GM10248 (cell line): ENCODE results near the gene GPR45.

ENCODE experiments used
- CTCF ChIA-PET: fragments of 300-600 bp; sonication (Branson Sonifier 250); formaldehyde crosslinking; extraction: SDS; loops from one replicate; lab custom pipeline; 2021; ENCODE audit warnings: antibody characterized with exemption; lab: Yijun Ruan, JAX
- POLR2A ChIA-PET: fragments of 350-650 bp; sonication (Branson Sonifier 250); formaldehyde crosslinking; extraction: SDS; loops from one replicate; lab custom pipeline; 2020; ENCODE audit warnings: antibody characterized with exemption; lab: Yijun Ruan, JAX
- DNase-seq: peaks from one replicate; pipeline ENCODE4 v3.0.0; 2012; ENCODE audit errors: extremely low spot score
- TF ChIP-seq, protein P1 (sequence below): IDR thresholded peaks from 2 replicates; pipeline ENCODE4 v1.5.1; 2012; ENCODE audit warnings: mild to moderate bottlenecking, low read depth; ENCODE audit errors: extremely low read depth, missing control alignments, control extremely low read depth

GPR45 gene

DNA sequence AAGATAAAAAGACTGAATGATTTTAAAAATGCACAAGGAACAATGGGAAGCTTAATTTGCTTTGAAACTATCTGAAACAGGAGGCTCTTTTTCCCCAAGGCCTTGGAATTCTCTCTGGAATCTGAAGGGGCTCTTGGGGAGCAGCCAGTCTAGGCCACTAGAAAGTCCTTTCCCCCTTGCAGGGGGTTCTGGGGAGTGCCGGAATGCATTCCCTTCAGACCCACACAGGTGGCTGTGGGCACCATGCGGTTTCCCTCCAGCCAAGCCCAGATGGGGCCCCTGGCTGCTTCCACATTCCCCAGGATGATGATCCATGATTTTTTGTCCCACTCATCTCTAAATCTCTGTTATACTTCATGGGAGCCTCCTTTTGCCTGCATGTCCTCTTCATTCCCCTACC lies 10.7 kb downstream of the GPR45 start:
- POLR2A ChIA-PET, result no interaction called here
- CTCF ChIA-PET, result interaction anchor here (1.2 to 1.5 kb wide), 2 partner anchors 14 to 15 kb away, joined by 3 read pairs; no protein-coding TSS in a partner anchor
- TF ChIP-seq, protein P1, sequence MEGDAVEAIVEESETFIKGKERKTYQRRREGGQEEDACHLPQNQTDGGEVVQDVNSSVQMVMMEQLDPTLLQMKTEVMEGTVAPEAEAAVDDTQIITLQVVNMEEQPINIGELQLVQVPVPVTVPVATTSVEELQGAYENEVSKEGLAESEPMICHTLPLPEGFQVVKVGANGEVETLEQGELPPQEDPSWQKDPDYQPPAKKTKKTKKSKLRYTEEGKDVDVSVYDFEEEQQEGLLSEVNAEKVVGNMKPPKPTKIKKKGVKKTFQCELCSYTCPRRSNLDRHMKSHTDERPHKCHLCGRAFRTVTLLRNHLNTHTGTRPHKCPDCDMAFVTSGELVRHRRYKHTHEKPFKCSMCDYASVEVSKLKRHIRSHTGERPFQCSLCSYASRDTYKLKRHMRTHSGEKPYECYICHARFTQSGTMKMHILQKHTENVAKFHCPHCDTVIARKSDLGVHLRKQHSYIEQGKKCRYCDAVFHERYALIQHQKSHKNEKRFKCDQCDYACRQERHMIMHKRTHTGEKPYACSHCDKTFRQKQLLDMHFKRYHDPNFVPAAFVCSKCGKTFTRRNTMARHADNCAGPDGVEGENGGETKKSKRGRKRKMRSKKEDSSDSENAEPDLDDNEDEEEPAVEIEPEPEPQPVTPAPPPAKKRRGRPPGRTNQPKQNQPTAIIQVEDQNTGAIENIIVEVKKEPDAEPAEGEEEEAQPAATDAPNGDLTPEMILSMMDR, result no peak
- DNase-seq, result no peak

DNA sequence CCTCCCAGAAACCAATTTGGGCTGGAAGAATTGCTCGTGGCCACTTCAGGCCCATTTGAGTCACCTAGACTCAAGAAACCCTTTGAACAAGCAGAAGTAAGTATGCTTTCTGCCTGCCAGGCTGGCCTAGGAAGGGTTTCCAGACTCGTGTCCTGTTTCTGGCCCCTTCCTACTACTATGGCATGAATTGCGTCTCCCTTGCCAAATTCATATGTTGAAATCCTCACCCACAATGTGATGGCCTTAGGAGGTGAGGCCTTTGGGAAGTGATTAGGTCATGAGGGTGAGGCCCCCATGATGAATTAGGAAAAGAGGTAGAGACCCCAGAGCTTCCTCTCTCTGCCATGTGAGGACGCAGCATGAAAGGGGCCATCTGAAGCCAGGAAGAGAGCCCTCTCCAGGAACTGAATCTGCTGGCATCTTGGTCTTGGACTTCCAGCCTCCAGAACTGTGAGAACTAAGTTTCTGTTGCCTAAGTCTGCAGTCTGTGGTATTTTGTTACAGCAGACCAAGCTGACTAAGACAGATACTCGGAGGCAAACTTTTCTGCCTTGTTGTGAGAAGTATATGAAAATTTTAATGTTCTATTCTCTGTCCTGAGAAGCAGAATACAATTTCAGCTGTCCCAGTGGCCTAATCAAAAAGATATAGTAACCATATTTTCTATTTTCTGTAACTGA lies 13.1 kb downstream of the GPR45 start:
- POLR2A ChIA-PET, result no interaction called here
- CTCF ChIA-PET, result interaction anchor here (1.4 to 2.0 kb wide), 4 partner anchors 12 to 141 kb away, joined by 4 to 6 read pairs (median 5); partner anchors contain the start of gene GPR45
- no peak for DNase-seq
- TF ChIP-seq, protein P1, result no peak

DNA sequence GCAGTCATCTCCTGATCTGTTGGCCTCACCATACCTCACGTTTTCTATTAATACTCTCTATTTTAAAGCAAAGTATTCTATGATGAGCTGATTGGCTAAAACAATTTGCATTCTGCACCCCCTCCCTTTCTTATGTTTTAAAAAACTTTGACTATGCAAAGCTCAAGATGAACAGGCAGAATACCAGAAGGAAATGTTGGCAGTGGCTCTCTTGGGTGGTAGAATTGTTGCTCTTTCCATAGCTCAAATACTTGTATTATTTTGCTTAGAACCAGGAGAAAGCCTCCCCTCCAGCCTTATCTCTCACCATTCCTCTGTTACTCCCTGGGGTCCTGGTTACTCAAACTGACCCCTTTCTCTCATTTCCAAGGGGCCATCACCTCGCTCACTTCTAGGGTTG lies 14.4 kb downstream of the GPR45 start:
- no peak for DNase-seq
- TF ChIP-seq, protein P1, result no peak
- POLR2A ChIA-PET, result no interaction called here
- CTCF ChIA-PET, result interaction anchor here (1.3 to 2.0 kb wide), 4 partner anchors 14 to 142 kb away, joined by 3 to 6 read pairs (median 5); partner anchors contain the start of gene GPR45

DNA sequence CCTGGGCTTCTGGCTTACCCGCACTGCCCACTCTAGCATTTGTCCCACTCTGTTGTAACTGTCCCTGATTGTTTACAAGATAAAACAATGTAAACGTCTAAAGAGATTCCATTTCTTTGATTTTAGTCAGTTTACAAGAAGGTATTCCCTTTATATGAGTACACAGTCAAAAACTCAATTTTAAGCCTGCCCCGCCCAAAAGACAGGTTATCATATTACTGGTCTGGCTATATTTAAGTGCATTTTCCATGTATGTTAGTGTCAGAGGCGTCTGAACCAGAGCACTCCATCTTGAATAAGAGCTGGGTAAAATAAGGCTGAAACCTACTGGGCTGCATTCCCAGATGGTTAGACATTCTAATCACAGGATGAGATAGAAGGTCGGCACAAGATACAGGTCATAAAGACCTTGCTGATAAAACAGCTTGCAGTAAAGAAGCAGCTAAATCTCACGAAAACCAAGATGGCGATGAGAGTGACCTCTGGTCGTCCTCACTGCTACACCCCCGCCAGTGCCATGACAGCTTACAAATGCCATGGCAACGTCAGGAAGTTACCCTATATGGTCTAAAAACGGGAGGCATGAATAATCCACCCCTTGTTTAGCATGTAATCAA lies 15.0 kb downstream of the GPR45 start:
- DNase-seq, result no peak
- POLR2A ChIA-PET, result no interaction called here
- TF ChIP-seq, protein P1, result no peak
- CTCF ChIA-PET, result interaction anchor here (1.3 to 2.0 kb wide), 3 partner anchors 18 to 143 kb away, joined by 3 to 6 read pairs (median 4); no protein-coding TSS in a partner anchor

DNA sequence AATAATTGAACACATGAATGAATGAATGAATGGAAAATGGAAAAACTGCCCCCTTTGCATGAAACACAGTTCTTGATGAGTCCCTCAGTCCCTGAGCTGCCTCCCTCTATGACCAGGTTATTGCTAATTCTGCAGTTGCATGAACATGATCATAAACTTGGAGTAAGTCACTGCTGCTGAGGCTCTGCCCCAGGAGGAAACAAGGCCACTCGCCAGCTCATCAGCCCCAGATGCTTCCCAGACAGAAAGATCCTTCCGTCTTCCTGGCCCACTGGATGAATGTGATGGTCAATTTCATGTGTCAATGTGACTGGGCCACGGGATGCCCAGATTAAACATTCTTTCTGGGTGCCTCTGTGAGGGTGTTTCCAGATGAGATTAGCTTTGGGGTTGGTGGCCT lies 16.4 kb downstream of the GPR45 start:
- TF ChIP-seq, protein P1, result no peak
- ChIA-PET CTCF (interaction anchor here (1.1 to 1.7 kb wide), 3 partner anchors 10 to 142 kb away, joined by 3 to 6 read pairs (median 3); no protein-coding TSS in a partner anchor), POLR2A (no interaction called here)
- DNase-seq, result no peak

DNA sequence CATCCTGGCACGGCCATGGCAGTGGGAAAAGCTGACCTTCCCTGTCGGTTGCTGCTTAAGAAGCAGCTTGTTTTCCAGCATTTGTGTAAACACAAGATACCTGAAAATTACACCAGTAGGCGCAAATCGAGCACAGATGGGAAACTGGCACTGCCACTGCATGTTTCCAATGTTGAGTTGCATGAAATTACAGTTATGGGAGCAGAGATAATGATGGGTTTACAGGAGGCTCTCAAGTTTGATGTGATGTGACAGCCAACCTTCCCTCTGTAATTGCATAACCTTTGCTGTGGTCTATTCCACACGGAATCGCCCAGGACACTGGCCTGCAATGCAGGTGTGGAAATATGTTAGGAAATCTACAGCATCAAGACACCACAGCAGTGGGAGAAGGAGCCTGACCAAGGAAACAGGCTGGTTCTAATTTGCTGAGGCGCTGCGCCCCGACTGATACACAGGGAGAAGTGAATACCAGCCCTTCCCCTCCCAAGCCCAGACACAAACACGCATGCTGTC lies 17.4 kb downstream of the GPR45 start:
- DNase-seq, result no peak
- POLR2A ChIA-PET, result no interaction called here
- TF ChIP-seq, protein P1, result no peak
- CTCF ChIA-PET, result interaction anchor here (1.1 to 1.7 kb wide), 3 partner anchors 11 to 143 kb away, joined by 3 to 6 read pairs (median 3); no protein-coding TSS in a partner anchor
